CD14-positive monocyte (primary cell): ENCODE measurements around the gene CD40LG. TPM values are rescaled to one million over a fixed set of nuclear protein-coding genes. Genes with fewer than 3 reads are reported as not detected.

ENCODE experiments used
- DNase-seq, 3 donors: peaks; one replicate each; pipeline ENCODE4 v3.0.0-alpha.2; 2011 to 2022
- H2AFZ ChIP-seq: 2 replicates; pipeline ENCODE4 v1.6.0; 2012; ENCODE audit warnings: mild to moderate bottlenecking, low read depth, low read length, inconsistent platforms; ENCODE audit not compliant: insufficient read depth, poor library complexity, severe bottlenecking
- H3K27ac ChIP-seq, 2 donors: 1 replicate in 1 of 2; 2 replicates in 1 of 2; pipeline ENCODE4 v1.5.1; 2012 to 2013; ENCODE audit warnings: low read length in 2 of 2, control low read depth in 1 of 2, inconsistent platforms in 1 of 2, low read depth in 1 of 2, mild to moderate bottlenecking in 1 of 2
- H3K27me3 ChIP-seq, 2 donors: one replicate each; pipeline versions ENCODE4 v1.6.0 to v1.6.1; 2011 to 2013; ENCODE audit warnings: low read length in 2 of 2; ENCODE audit not compliant: control insufficient read depth in 2 of 2, insufficient read depth in 2 of 2
- H3K36me3 ChIP-seq, 2 donors: replicated peaks in 1 of 2; 1 replicate in 1 of 2; 2 replicates in 1 of 2; pipeline versions ENCODE4 v1.5.1 to v1.6.1; 2012 to 2013; ENCODE audit warnings: low read length in 2 of 2, control low read depth in 1 of 2, inconsistent platforms in 1 of 2, mild to moderate bottlenecking in 1 of 2; ENCODE audit not compliant: insufficient read depth in 2 of 2, control insufficient read depth in 1 of 2
- H3K4me1 ChIP-seq, 2 donors: 1 replicate in 1 of 2; 2 replicates in 1 of 2; pipeline versions ENCODE4 v1.5.1 to v1.6.1; 2012 to 2013; ENCODE audit warnings: low read length in 2 of 2, control low read depth in 1 of 2, inconsistent platforms in 1 of 2, mild to moderate bottlenecking in 1 of 2, moderate library complexity in 1 of 2; ENCODE audit not compliant: insufficient read depth in 2 of 2, control insufficient read depth in 1 of 2
- H3K4me2 ChIP-seq: replicated peaks from 2 replicates; pipeline ENCODE3; 2012; ENCODE audit warnings: low read length, moderate library complexity, mild to moderate bottlenecking; ENCODE audit not compliant: poor library complexity, severe bottlenecking; ENCODE audit errors: extremely low read depth
- H3K4me3 ChIP-seq, 3 experiments: fragments of 200-600 bp in 1 of 3; sonication (generic) in 1 of 3; replicated peaks in 1 of 3; 1 replicate in 2 of 3; 2 replicates in 1 of 3; pipeline ENCODE4 v1.5.1; 2011 to 2013; ENCODE audit warnings: low read length in 3 of 3, mild to moderate bottlenecking in 3 of 3, control low read depth in 2 of 3, low read depth in 2 of 3, inconsistent platforms in 1 of 3, moderate library complexity in 1 of 3
- H3K79me2 ChIP-seq: 2 replicates; pipeline ENCODE4 v1.6.0; 2012; ENCODE audit warnings: mild to moderate bottlenecking, control low read depth, inconsistent platforms, low read length, moderate library complexity; ENCODE audit not compliant: insufficient read depth
- H3K9ac ChIP-seq: 2 replicates; pipeline ENCODE4 v1.6.0; 2017; ENCODE audit warnings: low read length, mild to moderate bottlenecking; ENCODE audit not compliant: insufficient read depth, poor library complexity, severe bottlenecking
- H3K9me3 ChIP-seq, 2 donors: replicated peaks in 1 of 2; 1 replicate in 1 of 2; 2 replicates in 1 of 2; pipeline versions ENCODE4 v1.5.1 to v1.6.1; 2012 to 2013; ENCODE audit warnings: low read length in 2 of 2, control low read depth in 1 of 2; ENCODE audit not compliant: control insufficient read depth in 1 of 2, insufficient read depth in 1 of 2
- H4K20me1 ChIP-seq: 2 replicates; pipeline ENCODE4 v1.6.0; 2012; ENCODE audit warnings: mild to moderate bottlenecking, low read length, control low read depth, moderate library complexity; ENCODE audit not compliant: insufficient read depth
- H3K27ac Mint-ChIP-seq, 7 donors: one replicate each; pipeline ENCODE4 v1.8.0; 2020; ENCODE audit warnings: mild to moderate bottlenecking in 7 of 7, mixed read lengths in 7 of 7, moderate library complexity in 6 of 7, inconsistent platforms in 2 of 7
- H3K27me3 Mint-ChIP-seq, 3 donors: one replicate each; pipeline ENCODE4 v1.8.0; 2021 to 2022; ENCODE audit warnings: low read depth in 3 of 3, mild to moderate bottlenecking in 3 of 3, mixed read lengths in 3 of 3, moderate library complexity in 3 of 3, inconsistent platforms in 1 of 3
- H3K36me3 Mint-ChIP-seq, 2 donors: one replicate each; pipeline ENCODE4 v1.8.0; 2020; ENCODE audit warnings: mixed read lengths in 2 of 2, inconsistent platforms in 1 of 2, mild to moderate bottlenecking in 1 of 2
- H3K4me1 Mint-ChIP-seq: one replicate; pipeline ENCODE4 v1.8.0; 2020; ENCODE audit warnings: mild to moderate bottlenecking, mixed read lengths
- H3K4me3 Mint-ChIP-seq, 2 donors: one replicate each; pipeline ENCODE4 v1.8.0; 2020; ENCODE audit warnings: mild to moderate bottlenecking in 2 of 2, mixed read lengths in 2 of 2, moderate library complexity in 1 of 2
- H3K9me3 Mint-ChIP-seq, 7 donors: one replicate each; pipeline ENCODE4 v1.8.0; 2020 to 2022; ENCODE audit warnings: mixed read lengths in 7 of 7, mild to moderate bottlenecking in 6 of 7, moderate library complexity in 6 of 7, inconsistent platforms in 2 of 7
- WGBS: methylation state at CpG from one replicate; pipeline ENCODE4 v1.1.5; 2013; ENCODE audit warnings: missing lambda C conversion rate; ENCODE audit not compliant: insufficient coverage; 5-methylcytosine and 5-hydroxymethylcytosine counted together
- intact Hi-C, 2 donors: fragments of 100-400 bp; cut with micrococcal nuclease; formaldehyde crosslinking; loops; one replicate each; pipeline versions ENCODE4 v1.15.0 to v1.15.1; 2023
- polyA plus RNA-seq, 3 donors: library from polyadenylated mRNA; depleted of rRNA in 1 of 3; unstranded in 2 of 3; stranded (reverse) in 1 of 3; fragments of 300-500 nt in 2 of 3; fragments of >200 nt in 1 of 3; fragmentation: Illumina TruSeq in 2 of 3; gene quantifications; 1 replicate in 2 of 3; 2 replicates in 1 of 3; pipeline ENCODE4 v1.2.3, GENCODE V29; 2012 to 2021
- TF ChIP-seq, protein P1 (sequence below): fragments of 200-600 bp; IDR thresholded peaks from one replicate; pipeline ENCODE4 v1.8.0; 2022; ENCODE audit warnings: antibody characterized with exemption, mild to moderate bottlenecking

The CD40LG gene
- polyA plus RNA-seq, 3 donors, result 0.09 TPM; not detected in 2

DNA sequence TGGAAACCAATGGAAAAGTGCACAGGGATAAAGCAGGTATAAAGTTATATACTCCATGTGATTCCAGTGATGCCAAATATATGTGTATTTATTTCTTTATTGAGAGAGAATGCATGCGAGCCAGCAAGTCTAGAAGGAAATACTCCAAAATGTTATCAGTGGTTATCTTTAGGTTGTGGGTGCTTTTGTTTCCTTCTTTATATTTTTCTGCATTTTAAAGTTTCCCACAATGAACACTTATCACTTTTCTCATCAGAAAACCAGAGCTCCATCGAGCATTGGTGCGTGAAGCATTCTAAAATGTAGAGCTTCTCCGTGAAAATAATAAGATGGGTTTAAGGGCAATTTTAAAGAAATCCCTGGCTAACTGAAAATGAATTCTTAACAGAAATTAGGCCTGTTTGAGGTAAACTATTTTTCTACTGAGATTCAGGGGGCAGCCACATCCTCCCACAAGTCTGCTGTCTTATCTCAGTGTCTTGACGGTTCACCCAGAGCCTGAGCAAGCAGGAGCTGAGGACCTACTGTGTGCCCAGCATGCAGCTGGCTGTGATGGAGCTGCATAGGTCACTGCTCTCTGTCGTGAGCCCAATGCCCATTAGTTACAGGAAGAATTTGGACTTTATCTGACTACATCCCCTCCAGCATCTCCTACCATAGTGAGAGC is 18.7 kb upstream of the CD40LG start:
- Mint-ChIP-seq H3K27ac (no peak overlapping the region), H3K9me3 (peaks cover 0 to 3% (median 0%) of the 10 kb centered on the region in 7 donors), H3K4me3 (no peak overlapping the region), H3K4me1 (no peaks in the 10 kb centered on the region), H3K36me3 (no peaks in the 10 kb centered on the region), H3K27me3 (no peaks in the 10 kb centered on the region)
- Histone ChIP-seq H3K4me3 (no peak overlapping the region), H3K79me2 (no peaks in the 10 kb centered on the region), H4K20me1 (no peaks in the 10 kb centered on the region), H3K27me3 (peaks cover 0 to 3% of the 10 kb centered on the region in 2 donors), H3K36me3 (no peaks in the 10 kb centered on the region), H3K4me1 (no peaks in the 10 kb centered on the region), H3K4me2 (no peak overlapping the region), H2AFZ (no peak overlapping the region), H3K9me3 (no peaks in the 10 kb centered on the region), H3K27ac (no peak overlapping the region), H3K9ac (no peak overlapping the region)
- WGBS, result 40% methylated on average over 1 of the region's 6 CpGs
- intact Hi-C loops, result no loop called here
- TF ChIP-seq, protein P1, sequence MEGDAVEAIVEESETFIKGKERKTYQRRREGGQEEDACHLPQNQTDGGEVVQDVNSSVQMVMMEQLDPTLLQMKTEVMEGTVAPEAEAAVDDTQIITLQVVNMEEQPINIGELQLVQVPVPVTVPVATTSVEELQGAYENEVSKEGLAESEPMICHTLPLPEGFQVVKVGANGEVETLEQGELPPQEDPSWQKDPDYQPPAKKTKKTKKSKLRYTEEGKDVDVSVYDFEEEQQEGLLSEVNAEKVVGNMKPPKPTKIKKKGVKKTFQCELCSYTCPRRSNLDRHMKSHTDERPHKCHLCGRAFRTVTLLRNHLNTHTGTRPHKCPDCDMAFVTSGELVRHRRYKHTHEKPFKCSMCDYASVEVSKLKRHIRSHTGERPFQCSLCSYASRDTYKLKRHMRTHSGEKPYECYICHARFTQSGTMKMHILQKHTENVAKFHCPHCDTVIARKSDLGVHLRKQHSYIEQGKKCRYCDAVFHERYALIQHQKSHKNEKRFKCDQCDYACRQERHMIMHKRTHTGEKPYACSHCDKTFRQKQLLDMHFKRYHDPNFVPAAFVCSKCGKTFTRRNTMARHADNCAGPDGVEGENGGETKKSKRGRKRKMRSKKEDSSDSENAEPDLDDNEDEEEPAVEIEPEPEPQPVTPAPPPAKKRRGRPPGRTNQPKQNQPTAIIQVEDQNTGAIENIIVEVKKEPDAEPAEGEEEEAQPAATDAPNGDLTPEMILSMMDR, result no peak
- no peak for DNase-seq

DNA sequence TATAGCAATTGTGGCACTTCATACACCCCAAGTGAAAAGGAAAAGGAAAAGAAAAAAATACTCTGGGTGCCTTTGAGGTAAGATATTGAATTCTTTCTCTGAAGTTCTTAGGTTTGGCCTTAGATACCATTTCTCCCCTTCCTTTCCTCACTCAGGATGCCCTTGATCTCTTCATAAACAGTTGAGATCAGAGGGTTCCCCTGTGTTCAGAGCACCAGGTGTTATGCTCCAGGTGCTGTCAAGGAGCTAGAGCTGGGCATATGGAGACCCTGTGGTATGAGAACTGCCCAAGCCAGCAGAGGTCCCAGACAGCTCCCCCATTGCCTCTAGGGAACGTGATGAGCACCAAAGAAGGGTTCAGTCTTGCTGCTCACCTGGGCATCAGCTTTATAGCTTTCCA is 17.1 kb upstream of the CD40LG start:
- Mint-ChIP-seq H3K27ac (no peak overlapping the region), H3K4me3 (no peak overlapping the region), H3K4me1 (peaks cover 5% of the 10 kb centered on the region)

More for the DNA sequence above, 17.1 kb upstream of the CD40LG start:
- no peaks in the 10 kb centered on the region for H3K36me3 ChIP-seq
- no peaks in the 10 kb centered on the region for H3K4me1 ChIP-seq
- H3K79me2 ChIP-seq, result no peaks in the 10 kb centered on the region
- no peak for DNase-seq
- H3K27me3 ChIP-seq, result peaks cover 0 to 3% of the 10 kb centered on the region in 2 donors
- H3K9me3 ChIP-seq, result no peaks in the 10 kb centered on the region
- no peak overlapping the region for H3K4me2 ChIP-seq
- no peak overlapping the region for H3K4me3 ChIP-seq
- H3K27ac ChIP-seq, result no peak overlapping the region
- intact Hi-C loops, result no loop called here
- no peak overlapping the region for H3K9ac ChIP-seq
- H2AFZ ChIP-seq, result no peak overlapping the region
- TF ChIP-seq, protein P1, result no peak
- Mint-ChIP-seq H3K27me3 (no peaks in the 10 kb centered on the region), H3K36me3 (no peaks in the 10 kb centered on the region), H3K9me3 (no peaks in the 10 kb centered on the region)
- 67% methylated on average over 1 of the region's 1 CpG for WGBS
- no peaks in the 10 kb centered on the region for H4K20me1 ChIP-seq
